WTC11 (cell line): Measurements from ENCODE around the gene OLFML3. TPM values are rescaled to one million over a fixed set of nuclear protein-coding genes. Genes with fewer than 3 reads are reported as not detected.

Experiments used
- ATAC-seq: fragments of 200-7000 bp; cut with Tn5 transposase; 2 replicates; pipeline ENCODE4 v1.10.0; 2021; ENCODE audit warnings: mild to moderate bottlenecking, moderate library complexity
- CTCF ChIA-PET: fragments of 300-600 bp; sonication (Branson Sonifier 250); formaldehyde crosslinking; loops from one replicate; lab custom pipeline; 2021; ENCODE audit warnings: antibody characterized with exemption; lab: Charles Lee
- POLR2A ChIA-PET: fragments of 350-600 bp; sonication (Branson Sonifier 250); formaldehyde crosslinking; loops from one replicate; lab custom pipeline; 2021; ENCODE audit warnings: antibody characterized with exemption; lab: Charles Lee
- DNase-seq: peaks from one replicate; pipeline ENCODE4 v3.0.0; 2021; ENCODE audit warnings: low spot score
- H3K27ac Mint-ChIP-seq: 2 replicates; pipeline ENCODE4 v1.8.0; 2021; ENCODE audit warnings: mixed read lengths
- H3K27me3 Mint-ChIP-seq: 2 replicates; pipeline ENCODE4 v1.8.0; 2021; ENCODE audit warnings: low read depth, mild to moderate bottlenecking, moderate library complexity, mixed read lengths
- H3K36me3 Mint-ChIP-seq: 2 replicates; pipeline ENCODE4 v1.8.0; 2021; ENCODE audit warnings: mixed read lengths
- H3K4me1 Mint-ChIP-seq: 2 replicates; pipeline ENCODE4 v1.8.0; 2022; ENCODE audit warnings: mixed read lengths
- H3K4me3 Mint-ChIP-seq: 2 replicates; pipeline ENCODE4 v1.8.0; 2021; ENCODE audit warnings: mild to moderate bottlenecking, moderate library complexity, mixed read lengths
- H3K9me3 Mint-ChIP-seq: 2 replicates; pipeline ENCODE4 v1.8.0; 2021; ENCODE audit warnings: mixed read lengths
- ATF6 ChIP-seq: sonication (generic); formaldehyde crosslinking; IDR thresholded peaks from 2 replicates; pipeline ENCODE4 v1.8.1; 2023; ENCODE audit warnings: mild to moderate bottlenecking, missing genetic modification reagents
- CREB1 ChIP-seq: sonication (generic); formaldehyde crosslinking; IDR thresholded peaks from 2 replicates; pipeline ENCODE4 v1.8.0; 2023; ENCODE audit warnings: mild to moderate bottlenecking, missing genetic modification reagents
- E2F5 ChIP-seq: sonication (generic); formaldehyde crosslinking; IDR thresholded peaks from 2 replicates; pipeline ENCODE4 v1.8.1; 2022; ENCODE audit warnings: mild to moderate bottlenecking, moderate library complexity, missing genetic modification reagents
- ESRRA ChIP-seq: sonication (generic); formaldehyde crosslinking; IDR thresholded peaks from 2 replicates; pipeline ENCODE4 v1.8.1; 2022; ENCODE audit warnings: mild to moderate bottlenecking, missing genetic modification reagents, borderline replicate concordance
- GRHL2 ChIP-seq: fragments of 250-450 bp; sonication (Bioruptor Pico); IDR thresholded peaks from 2 replicates; pipeline ENCODE4 v1.8.0; 2022; ENCODE audit warnings: mild to moderate bottlenecking, moderate library complexity; ENCODE audit not compliant: insufficient replicate concordance, severe bottlenecking
- JAZF1 ChIP-seq: fragments of 250-450 bp; sonication (Bioruptor Pico); IDR thresholded peaks from 2 replicates; pipeline ENCODE4 v1.9.0; 2021; ENCODE audit warnings: moderate library complexity, mild to moderate bottlenecking, inconsistent platforms
- KAT7 ChIP-seq: sonication (generic); formaldehyde crosslinking; IDR thresholded peaks from 2 replicates; pipeline ENCODE4 v1.8.1; 2023; ENCODE audit warnings: missing genetic modification reagents, mild to moderate bottlenecking, borderline replicate concordance
- MXD4 ChIP-seq: fragments of 250-450 bp; sonication (Bioruptor Pico); IDR thresholded peaks from 2 replicates; pipeline ENCODE4 v1.8.0; 2021; ENCODE audit warnings: mild to moderate bottlenecking, moderate library complexity, borderline replicate concordance
- NFE2L1 ChIP-seq: sonication (generic); formaldehyde crosslinking; IDR thresholded peaks from 2 replicates; pipeline ENCODE4 v1.8.1; 2023; ENCODE audit warnings: missing genetic modification reagents
- NFYB ChIP-seq: sonication (generic); formaldehyde crosslinking; conservative IDR thresholded peaks from 2 replicates; pipeline ENCODE4 v1.8.0; 2022; ENCODE audit warnings: low read depth, missing genetic modification reagents
- RELA ChIP-seq: sonication (generic); formaldehyde crosslinking; IDR thresholded peaks from 2 replicates; pipeline ENCODE4 v1.8.1; 2022; ENCODE audit warnings: missing genetic modification reagents, mild to moderate bottlenecking, borderline replicate concordance
- SOX15 ChIP-seq: fragments of 250-450 bp; sonication (Bioruptor Pico); IDR thresholded peaks from 2 replicates; pipeline ENCODE4 v1.9.0; 2021; ENCODE audit warnings: mild to moderate bottlenecking
- TCF7 ChIP-seq: sonication (generic); formaldehyde crosslinking; IDR thresholded peaks from 2 replicates; pipeline ENCODE4 v1.8.0; 2022; ENCODE audit warnings: mild to moderate bottlenecking, low read depth, missing genetic modification reagents, moderate library complexity
- TP53 ChIP-seq: sonication (generic); formaldehyde crosslinking; IDR thresholded peaks from 2 replicates; pipeline ENCODE4 v1.8.1; 2023; ENCODE audit warnings: mild to moderate bottlenecking, missing genetic modification reagents
- USF1 ChIP-seq: sonication (generic); formaldehyde crosslinking; IDR thresholded peaks from 2 replicates; pipeline ENCODE4 v1.8.0; 2022; ENCODE audit warnings: mild to moderate bottlenecking, missing genetic modification reagents
- ZBTB21 ChIP-seq: sonication (generic); formaldehyde crosslinking; IDR thresholded peaks from 2 replicates; pipeline ENCODE4 v1.8.1; 2023; ENCODE audit warnings: mild to moderate bottlenecking, missing genetic modification reagents, borderline replicate concordance
- ZNF317 ChIP-seq: sonication (generic); formaldehyde crosslinking; IDR thresholded peaks from 2 replicates; pipeline ENCODE4 v1.8.1; 2023; ENCODE audit warnings: low read depth, mild to moderate bottlenecking, moderate library complexity, missing genetic modification reagents, borderline replicate concordance
- ZSCAN18 ChIP-seq: fragments of 250-450 bp; sonication (Bioruptor Pico); IDR thresholded peaks from 2 replicates; pipeline ENCODE4 v2.1.2; 2022; ENCODE audit warnings: mild to moderate bottlenecking, moderate library complexity
- total RNA-seq: library from RNA; stranded (reverse); gene quantifications from 3 replicates; pipeline ENCODE4 v1.2.3, GENCODE V29; 2021
- TF ChIP-seq, protein P1 (sequence below): sonication (generic); formaldehyde crosslinking; IDR thresholded peaks from 2 replicates; pipeline ENCODE4 v1.8.1; 2023; ENCODE audit warnings: mild to moderate bottlenecking, missing genetic modification reagents
- TF ChIP-seq, protein P2 (sequence below): sonication (generic); formaldehyde crosslinking; conservative IDR thresholded peaks from 2 replicates; pipeline ENCODE4 v1.8.1; 2023; ENCODE audit warnings: mild to moderate bottlenecking, low read depth, missing genetic modification reagents, moderate library complexity

OLFML3 gene
- total RNA-seq, 1 experiment from 2014 or later: 65.8 TPM

- Mint-ChIP-seq H3K4me1 (peaks cover 21% of the 10 kb centered on the region), H3K27ac (peak overlapping the region; percentile 79), H3K9me3 (no peaks in the 10 kb centered on the region), H3K4me3 (no peak overlapping the region), H3K27me3 (no peaks in the 10 kb centered on the region), H3K36me3 (peaks cover 22% of the 10 kb centered on the region)
- no peak for ATAC-seq
- POLR2A ChIA-PET: no interaction called here
- TF ChIP-seq NFYB (CRISPR knock-in tag) (no peak), KAT7 (no peak), SOX15 (no peak), NFE2L1 (CRISPR knock-in tag) (no peak), ZNF317 (CRISPR knock-in tag) (no peak), ESRRA (CRISPR knock-in tag) (no peak), GRHL2 (CRISPR knock-in tag) (no peak), CREB1 (CRISPR knock-in tag) (no peak), E2F5 (CRISPR knock-in tag) (no peak), USF1 (no peak), MXD4 (CRISPR knock-in tag) (no peak), JAZF1 (CRISPR knock-in tag) (no peak), TCF7 (CRISPR knock-in tag) (no peak), TP53 (CRISPR knock-in tag) (no peak), ZBTB21 (CRISPR knock-in tag) (no peak), ATF6 (CRISPR knock-in tag) (no peak), RELA (CRISPR knock-in tag) (no peak), ZSCAN18 (CRISPR knock-in tag) (no peak)
- TF ChIP-seq, protein P1, sequence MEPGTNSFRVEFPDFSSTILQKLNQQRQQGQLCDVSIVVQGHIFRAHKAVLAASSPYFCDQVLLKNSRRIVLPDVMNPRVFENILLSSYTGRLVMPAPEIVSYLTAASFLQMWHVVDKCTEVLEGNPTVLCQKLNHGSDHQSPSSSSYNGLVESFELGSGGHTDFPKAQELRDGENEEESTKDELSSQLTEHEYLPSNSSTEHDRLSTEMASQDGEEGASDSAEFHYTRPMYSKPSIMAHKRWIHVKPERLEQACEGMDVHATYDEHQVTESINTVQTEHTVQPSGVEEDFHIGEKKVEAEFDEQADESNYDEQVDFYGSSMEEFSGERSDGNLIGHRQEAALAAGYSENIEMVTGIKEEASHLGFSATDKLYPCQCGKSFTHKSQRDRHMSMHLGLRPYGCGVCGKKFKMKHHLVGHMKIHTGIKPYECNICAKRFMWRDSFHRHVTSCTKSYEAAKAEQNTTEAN (CRISPR knock-in tag): no peak
- TF ChIP-seq, protein P2, sequence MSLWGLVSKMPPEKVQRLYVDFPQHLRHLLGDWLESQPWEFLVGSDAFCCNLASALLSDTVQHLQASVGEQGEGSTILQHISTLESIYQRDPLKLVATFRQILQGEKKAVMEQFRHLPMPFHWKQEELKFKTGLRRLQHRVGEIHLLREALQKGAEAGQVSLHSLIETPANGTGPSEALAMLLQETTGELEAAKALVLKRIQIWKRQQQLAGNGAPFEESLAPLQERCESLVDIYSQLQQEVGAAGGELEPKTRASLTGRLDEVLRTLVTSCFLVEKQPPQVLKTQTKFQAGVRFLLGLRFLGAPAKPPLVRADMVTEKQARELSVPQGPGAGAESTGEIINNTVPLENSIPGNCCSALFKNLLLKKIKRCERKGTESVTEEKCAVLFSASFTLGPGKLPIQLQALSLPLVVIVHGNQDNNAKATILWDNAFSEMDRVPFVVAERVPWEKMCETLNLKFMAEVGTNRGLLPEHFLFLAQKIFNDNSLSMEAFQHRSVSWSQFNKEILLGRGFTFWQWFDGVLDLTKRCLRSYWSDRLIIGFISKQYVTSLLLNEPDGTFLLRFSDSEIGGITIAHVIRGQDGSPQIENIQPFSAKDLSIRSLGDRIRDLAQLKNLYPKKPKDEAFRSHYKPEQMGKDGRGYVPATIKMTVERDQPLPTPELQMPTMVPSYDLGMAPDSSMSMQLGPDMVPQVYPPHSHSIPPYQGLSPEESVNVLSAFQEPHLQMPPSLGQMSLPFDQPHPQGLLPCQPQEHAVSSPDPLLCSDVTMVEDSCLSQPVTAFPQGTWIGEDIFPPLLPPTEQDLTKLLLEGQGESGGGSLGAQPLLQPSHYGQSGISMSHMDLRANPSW (CRISPR knock-in tag): no peak
- no peak for DNase-seq
- CTCF ChIA-PET: interaction anchor here (1.2 to 1.9 kb wide), 3 partner anchors 38 to 342 kb away, joined by 3 to 6 read pairs (median 4); no protein-coding TSS in a partner anchor
Measured at GRCh38 chr1:113940365-113941244, 38.7 kb upstream of the OLFML3 start.
